Fibroblast of lung (primary cell): Measurements from ENCODE around the gene JUP.

ENCODE experiments used
- CTCF ChIP-seq, 2 donors: IDR thresholded peaks in 1 of 2; conservative IDR thresholded peaks in 1 of 2; 1 replicate in 1 of 2; 2 replicates in 1 of 2; pipeline ENCODE4 v1.5.1; 2011 to 2012; ENCODE audit warnings: low read length in 2 of 2, control low read depth in 1 of 2, inconsistent platforms in 1 of 2, low read depth in 1 of 2, mild to moderate bottlenecking in 1 of 2
- EZH2 ChIP-seq: IDR thresholded peaks from 2 replicates; pipeline ENCODE4 v1.5.1; 2012; ENCODE audit warnings: low read length, control low read depth, mild to moderate bottlenecking; ENCODE audit errors: missing control alignments

DNA sequence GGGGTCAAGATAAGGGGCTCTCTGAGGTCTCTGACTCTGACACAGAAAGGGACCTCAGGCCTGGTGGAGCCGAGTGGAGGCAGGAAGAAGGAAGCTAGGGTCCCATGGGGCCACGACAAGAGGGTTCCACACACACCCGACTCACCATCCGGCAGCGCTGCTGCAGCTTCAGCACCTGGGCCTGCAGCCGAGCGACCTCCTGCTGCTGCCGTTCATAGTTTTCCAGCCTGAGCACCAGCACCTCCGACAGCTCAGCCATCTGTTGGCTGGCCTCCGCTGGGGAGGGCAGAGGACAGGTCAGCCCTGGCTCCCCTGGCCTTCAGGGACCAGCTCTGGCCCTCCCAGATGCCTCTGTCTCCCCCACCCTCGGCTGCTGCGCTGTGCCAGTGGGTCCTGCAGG lies 58.5 kb downstream of the JUP start:
- no peak for TF ChIP-seq CTCF (conservative IDR thresholded peaks at IDR 0.05 in 1 of 2, IDR thresholded peaks at IDR 0.05 in 1 of 2; ENCODE audit: low read depth in 1 of 2, low read length in 2 of 2)
- no peak for TF ChIP-seq EZH2
